ENCODE measurements around the gene CERT1.

DNA sequence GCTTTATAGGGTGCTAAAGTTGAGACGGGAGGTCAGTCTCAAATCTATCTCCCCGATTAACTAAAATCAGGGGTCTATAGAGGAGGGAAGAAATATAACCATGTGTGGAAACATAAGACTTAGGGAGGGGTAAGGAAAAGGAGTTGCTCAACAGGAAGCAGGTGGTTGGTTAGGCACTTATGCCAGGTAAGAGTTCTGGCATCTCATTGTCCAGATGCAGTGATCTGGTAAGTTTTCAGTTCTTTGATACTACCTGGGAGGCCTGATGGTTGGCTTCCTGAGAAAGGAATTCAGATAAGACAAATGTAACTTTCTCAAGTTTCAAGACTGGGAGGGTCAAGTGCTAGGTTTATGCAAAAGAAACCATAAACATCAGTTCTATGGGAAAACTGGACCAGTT lies 47.7 kb downstream of the CERT1 start:
- TF ChIP-seq, protein P1, sequence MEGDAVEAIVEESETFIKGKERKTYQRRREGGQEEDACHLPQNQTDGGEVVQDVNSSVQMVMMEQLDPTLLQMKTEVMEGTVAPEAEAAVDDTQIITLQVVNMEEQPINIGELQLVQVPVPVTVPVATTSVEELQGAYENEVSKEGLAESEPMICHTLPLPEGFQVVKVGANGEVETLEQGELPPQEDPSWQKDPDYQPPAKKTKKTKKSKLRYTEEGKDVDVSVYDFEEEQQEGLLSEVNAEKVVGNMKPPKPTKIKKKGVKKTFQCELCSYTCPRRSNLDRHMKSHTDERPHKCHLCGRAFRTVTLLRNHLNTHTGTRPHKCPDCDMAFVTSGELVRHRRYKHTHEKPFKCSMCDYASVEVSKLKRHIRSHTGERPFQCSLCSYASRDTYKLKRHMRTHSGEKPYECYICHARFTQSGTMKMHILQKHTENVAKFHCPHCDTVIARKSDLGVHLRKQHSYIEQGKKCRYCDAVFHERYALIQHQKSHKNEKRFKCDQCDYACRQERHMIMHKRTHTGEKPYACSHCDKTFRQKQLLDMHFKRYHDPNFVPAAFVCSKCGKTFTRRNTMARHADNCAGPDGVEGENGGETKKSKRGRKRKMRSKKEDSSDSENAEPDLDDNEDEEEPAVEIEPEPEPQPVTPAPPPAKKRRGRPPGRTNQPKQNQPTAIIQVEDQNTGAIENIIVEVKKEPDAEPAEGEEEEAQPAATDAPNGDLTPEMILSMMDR (conservative IDR thresholded peaks at IDR 0.05), result no peak
- TF ChIP-seq ZFX (IDR thresholded peaks at IDR 0.05), result no peak
